A673 (cell line): ENCODE data around the gene SLC22A23.

Source experiments
- EZH2 ChIP-seq: fragments of 200-600 bp; sonication (generic); IDR thresholded peaks from 2 replicates; pipeline ENCODE4 v1.6.1; 2017; ENCODE audit warnings: borderline replicate concordance, low read depth, mild to moderate bottlenecking, mixed read lengths, antibody characterized with exemption, low read length; ENCODE audit not compliant: poor library complexity, severe bottlenecking
- TF ChIP-seq, protein P1 (sequence below): fragments of 300-800, 200-600 bp; sonication (generic); conservative IDR thresholded peaks from 2 replicates; pipeline ENCODE4 v1.5.1; 2017; ENCODE audit warnings: low read depth, mild to moderate bottlenecking, antibody characterized with exemption, low read length, moderate library complexity, mixed read lengths

GRCh38 chr6:3329393-3330051, 127.3 kb downstream of the SLC22A23 start:
- TF ChIP-seq, protein P1, sequence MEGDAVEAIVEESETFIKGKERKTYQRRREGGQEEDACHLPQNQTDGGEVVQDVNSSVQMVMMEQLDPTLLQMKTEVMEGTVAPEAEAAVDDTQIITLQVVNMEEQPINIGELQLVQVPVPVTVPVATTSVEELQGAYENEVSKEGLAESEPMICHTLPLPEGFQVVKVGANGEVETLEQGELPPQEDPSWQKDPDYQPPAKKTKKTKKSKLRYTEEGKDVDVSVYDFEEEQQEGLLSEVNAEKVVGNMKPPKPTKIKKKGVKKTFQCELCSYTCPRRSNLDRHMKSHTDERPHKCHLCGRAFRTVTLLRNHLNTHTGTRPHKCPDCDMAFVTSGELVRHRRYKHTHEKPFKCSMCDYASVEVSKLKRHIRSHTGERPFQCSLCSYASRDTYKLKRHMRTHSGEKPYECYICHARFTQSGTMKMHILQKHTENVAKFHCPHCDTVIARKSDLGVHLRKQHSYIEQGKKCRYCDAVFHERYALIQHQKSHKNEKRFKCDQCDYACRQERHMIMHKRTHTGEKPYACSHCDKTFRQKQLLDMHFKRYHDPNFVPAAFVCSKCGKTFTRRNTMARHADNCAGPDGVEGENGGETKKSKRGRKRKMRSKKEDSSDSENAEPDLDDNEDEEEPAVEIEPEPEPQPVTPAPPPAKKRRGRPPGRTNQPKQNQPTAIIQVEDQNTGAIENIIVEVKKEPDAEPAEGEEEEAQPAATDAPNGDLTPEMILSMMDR, result no peak
- no peak for TF ChIP-seq EZH2
